Uterus (tissue), 2 donors: ENCODE data around the gene BCOR.

Experiments used
- POLR2A ChIP-seq, 2 donors: fragments of 450-650 bp; IDR thresholded peaks; one replicate each; pipeline ENCODE4 v1.6.1; 2016; ENCODE audit warnings: antibody characterized with exemption in 2 of 2, mild to moderate bottlenecking in 1 of 2, moderate library complexity in 1 of 2
- TF ChIP-seq, protein P1 (sequence below), 4 experiments: fragments of 200-600 bp in 2 of 4; fragments of 450-650 bp in 2 of 4; sonication (generic) in 2 of 4; IDR thresholded peaks; one replicate each; pipeline ENCODE4 v1.5.1; 2016 to 2019; ENCODE audit warnings: antibody characterized with exemption in 4 of 4, mild to moderate bottlenecking in 2 of 4, moderate library complexity in 1 of 4

DNA sequence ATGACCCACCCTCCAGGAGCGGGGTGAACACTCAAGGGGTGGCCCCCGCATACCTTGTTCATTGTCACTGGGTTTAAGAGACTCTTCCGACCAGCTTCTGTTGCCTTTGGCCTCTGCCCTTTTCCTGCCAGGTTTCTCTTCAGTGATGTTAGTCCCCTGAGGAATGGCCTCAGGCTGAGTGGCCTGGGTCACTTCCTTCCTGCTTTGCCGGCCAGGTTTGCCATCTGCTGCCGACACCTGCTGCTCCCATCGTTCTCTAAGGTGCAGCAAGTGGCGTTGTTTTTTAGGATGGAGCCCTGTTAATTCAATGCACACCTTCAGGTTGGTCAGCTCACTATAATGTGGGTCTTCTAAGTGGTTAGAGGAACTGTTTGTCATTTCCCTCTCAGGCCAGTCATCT, 34.2 kb downstream of the BCOR start:
- TF ChIP-seq, protein P1, sequence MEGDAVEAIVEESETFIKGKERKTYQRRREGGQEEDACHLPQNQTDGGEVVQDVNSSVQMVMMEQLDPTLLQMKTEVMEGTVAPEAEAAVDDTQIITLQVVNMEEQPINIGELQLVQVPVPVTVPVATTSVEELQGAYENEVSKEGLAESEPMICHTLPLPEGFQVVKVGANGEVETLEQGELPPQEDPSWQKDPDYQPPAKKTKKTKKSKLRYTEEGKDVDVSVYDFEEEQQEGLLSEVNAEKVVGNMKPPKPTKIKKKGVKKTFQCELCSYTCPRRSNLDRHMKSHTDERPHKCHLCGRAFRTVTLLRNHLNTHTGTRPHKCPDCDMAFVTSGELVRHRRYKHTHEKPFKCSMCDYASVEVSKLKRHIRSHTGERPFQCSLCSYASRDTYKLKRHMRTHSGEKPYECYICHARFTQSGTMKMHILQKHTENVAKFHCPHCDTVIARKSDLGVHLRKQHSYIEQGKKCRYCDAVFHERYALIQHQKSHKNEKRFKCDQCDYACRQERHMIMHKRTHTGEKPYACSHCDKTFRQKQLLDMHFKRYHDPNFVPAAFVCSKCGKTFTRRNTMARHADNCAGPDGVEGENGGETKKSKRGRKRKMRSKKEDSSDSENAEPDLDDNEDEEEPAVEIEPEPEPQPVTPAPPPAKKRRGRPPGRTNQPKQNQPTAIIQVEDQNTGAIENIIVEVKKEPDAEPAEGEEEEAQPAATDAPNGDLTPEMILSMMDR (IDR thresholded peaks at IDR 0.05) = no peak
- TF ChIP-seq POLR2A (IDR thresholded peaks at IDR 0.05) = no peak
